Stimulated activated CD4-positive, alpha-beta T cell treated with anti-CD3 and anti-CD28 coated beads, Interleukin-4, amount 100 ng/mL, for 48 hours (primary cell): ENCODE data around the gene ZDHHC4.
"Not testable (repeated sequence)": the region's sequence is repeated elsewhere in the genome, so short reads cannot be mapped to it uniquely, and the experiment has no call there.

Experiments
- DNase-seq, 2 donors: peaks; one replicate each; pipeline ENCODE4 v3.0.0-alpha.2; 2020; ENCODE audit warnings: low read depth in 2 of 2

ZDHHC4 gene

DNA sequence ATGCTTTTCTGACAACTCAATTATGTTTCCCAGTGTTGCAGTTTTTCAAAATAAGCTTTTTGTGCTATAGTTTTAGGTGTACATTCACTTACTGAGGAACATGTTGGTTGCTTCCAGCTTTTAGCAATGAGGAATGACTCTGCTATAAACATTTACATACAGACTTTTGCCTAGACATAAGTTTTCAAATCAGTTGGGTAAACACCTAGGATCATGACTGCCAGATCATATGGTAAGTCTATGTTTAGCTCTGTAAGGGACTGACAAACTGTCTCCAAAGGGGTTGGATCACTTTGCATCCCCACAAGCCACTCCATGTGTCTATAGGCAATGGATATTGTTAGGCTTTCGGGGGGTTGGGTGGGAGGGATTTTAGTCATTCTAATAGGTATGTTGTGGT lies 15.1 kb upstream of the ZDHHC4 start:
- no peak for DNase-seq

- no peak for DNase-seq
Observed at GRCh38 chr7:6563936-6564770, 13.1 kb upstream of the ZDHHC4 start.

- DNase-seq, result no peak
Observed at GRCh38 chr7:6565655-6566054, 11.6 kb upstream of the ZDHHC4 start.

DNA sequence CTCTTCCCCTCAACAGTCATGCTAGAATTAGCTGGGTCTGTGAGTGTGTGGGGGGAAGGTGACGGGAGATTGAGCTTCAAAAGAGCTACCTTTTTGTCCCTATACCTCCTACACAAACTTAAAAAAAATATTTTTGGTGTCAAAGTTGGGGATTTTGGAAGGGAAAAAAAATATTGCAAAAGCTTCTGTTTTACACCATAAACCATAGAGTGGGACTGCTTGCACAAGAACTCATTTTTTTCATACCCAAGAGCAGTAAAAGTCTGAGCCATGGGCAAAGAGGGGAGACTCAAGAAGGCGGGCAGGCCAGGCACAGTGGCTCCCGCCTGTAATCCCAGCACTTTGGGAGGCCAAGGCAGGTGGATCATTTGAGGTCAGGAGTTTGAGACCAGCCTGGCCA lies 9.4 kb upstream of the ZDHHC4 start:
- DNase-seq, result no peak

- DNase-seq, result no peak
Observed at GRCh38 chr7:6571160-6571779, 6.0 kb upstream of the ZDHHC4 start.

GRCh38 chr7:6575281-6576023 lies 1.8 kb upstream of the ZDHHC4 start:
- DNase-seq, result no peak

DNA sequence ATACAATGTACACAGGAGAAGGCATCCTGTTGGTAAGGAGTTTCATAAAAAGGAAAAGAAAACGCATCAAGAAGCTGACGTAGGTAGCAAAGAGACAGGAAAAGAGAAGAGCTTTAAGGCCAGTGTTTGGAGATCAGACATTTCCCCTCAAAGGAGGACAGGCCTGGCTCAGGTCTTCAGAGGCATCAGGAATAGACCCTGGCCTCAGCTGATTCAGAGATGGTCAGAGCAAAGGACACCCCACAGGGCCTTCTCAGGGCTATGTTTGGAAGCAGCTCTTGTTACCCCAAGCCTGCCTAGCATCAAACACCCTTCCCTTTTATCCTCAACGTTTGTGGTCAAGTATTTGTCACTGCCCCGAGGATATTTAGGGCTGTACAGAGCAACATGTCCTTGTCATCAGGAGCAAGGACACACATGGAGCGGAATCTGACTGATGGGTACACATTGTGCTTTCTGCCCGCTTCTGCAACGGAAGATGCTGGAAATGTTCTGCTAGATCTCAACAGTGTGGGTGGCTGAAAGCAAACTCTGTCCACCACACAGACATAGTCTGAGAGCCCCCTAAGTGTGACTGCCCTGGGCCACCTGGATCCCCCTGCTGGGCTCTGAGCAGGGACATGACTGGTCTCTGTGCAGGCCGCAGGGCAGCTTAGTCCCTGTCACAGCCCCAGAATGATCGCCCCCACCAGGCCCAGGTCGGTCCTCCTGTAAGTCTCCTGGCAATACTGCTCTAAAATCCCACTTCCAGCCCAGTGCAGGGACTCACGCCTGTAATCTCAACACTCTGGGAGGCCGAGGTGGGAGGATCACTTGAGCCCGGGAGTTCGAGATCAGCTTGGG lies 1.0 kb upstream of the ZDHHC4 start:
- no peak for DNase-seq

DNA sequence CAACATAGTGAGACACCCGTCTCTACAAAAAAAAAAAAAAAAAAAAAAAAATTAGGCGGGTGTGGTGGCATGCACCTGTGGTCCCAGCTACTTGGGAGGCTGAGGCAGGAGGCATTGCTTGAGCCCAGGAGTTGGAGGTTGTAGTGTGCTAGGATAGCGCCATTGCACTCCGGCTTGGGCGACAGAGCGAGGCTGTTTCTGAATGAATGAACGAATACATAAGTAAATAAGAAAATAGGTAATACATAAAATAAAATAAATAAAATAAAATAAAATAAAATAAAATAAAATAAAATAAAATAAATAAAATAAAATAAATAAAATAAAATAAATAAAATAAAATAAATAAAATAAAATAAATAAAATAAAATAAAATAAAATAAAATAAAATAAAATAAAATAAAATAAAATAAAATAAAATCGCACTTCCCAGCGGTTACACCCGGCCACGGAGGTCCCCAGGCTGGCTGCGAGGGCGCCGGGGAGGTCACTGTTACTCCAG lies 336 bp upstream of the ZDHHC4 start:
- not testable (repeated sequence) for DNase-seq

DNA sequence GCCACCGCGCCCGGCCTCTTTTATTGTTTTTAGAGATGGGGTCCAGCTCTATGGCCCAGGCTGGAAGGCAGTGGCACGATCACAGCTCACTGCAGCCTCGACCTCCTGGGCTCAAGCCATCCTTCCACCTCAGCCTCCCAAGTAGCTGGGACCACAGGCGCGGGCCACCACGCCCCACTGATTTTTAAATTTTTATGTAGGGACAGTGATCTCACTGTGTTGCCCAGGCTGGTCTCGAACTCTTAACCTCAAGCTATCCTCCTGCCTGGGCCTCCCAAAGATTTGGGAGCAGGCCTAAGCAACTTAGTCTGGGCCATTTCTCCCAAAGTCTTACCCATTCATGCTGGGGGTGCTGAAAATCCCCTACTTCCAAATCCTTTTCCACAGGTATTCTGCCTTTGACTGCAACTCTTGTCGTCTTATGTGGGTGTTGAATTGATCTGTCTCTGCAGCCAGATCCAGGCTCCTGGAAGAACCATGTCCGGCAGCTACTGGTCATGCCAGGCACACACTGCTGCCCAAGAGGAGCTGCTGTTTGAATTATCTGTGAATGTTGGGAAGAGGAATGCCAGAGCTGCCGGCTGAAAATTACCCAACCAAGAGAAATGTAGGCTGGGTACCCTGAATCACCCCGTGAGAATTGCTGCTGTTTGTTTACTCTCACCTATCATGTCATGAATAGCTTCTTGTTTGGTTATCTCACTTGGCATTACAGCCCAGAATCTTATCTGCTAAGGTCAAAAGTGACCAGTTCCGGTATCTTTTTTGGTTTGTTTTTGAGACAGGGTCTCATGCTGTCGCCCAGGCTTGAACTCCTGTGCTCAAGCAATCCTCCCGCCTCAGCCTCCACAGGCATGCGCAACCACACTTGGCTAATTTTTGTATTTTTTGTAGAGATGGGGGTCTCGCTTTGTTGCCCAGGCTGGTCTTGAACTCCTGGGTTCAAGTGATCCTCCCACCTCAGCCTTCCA lies 1.1 kb downstream of the ZDHHC4 start:
- DNase-seq, result no peak

GRCh38 chr7:6579446-6579845 lies 2.2 kb downstream of the ZDHHC4 start:
- no peak for DNase-seq

GRCh38 chr7:6585746-6586432 lies 8.6 kb downstream of the ZDHHC4 start:
- not testable (repeated sequence) for DNase-seq

DNA sequence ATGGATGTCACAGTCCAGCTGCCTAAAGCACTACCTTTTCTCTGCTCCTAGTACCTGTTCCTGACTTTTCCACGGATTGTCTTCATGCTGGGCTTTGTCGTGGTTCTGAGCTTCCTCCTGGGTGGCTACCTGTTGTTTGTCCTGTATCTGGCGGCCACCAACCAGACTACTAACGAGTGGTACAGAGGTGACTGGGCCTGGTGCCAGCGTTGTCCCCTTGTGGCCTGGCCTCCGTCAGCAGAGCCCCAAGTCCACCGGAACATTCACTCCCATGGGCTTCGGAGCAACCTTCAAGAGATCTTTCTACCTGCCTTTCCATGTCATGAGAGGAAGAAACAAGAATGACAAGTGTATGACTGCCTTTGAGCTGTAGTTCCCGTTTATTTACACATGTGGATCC lies 11.3 kb downstream of the ZDHHC4 start:
- no peak for DNase-seq

GRCh38 chr7:6589151-6589828 lies 12.0 kb downstream of the ZDHHC4 start:
- no peak for DNase-seq

DNA sequence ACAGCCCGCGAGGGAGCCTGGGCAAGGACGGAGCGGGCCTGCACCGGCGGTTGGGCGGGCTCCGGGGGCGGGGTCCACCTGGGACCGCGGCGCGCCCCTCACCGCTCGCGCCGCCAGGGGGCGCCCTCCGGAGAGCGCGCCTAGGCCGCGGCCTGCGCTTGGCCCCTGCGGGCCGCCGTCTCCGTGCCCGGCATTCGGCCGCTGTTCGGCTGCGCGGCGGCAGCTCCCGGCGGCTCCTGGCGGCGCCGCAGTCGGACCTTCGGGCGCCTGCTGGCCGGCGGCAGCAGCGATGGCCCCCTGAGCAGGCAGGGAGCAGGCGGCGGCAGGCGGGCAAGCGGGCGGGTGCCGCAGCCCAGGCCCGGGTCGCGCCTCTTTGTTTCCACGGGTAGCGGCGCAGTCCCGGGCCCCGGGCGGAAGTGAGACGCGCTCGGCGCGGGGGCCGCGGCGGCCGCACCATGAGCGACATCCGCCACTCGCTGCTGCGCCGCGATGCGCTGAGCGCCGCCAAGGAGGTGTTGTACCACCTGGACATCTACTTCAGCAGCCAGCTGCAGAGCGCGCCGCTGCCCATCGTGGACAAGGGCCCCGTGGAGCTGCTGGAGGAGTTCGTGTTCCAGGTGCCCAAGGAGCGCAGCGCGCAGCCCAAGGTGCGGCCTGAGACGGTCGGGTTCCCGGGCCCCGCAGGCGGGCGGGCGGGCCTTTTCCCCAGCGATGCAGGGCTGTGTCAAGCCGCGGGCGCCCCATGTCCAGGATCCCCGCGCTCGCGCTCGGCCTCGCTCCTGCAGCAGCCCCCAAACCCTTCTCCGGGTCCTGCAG lies 12.8 kb downstream of the ZDHHC4 start, which contains the start of gene INTS15:
INTS15 (plus strand) TSS at position 193 of the 816 bp plus-strand sequence; CDS start at position 456, 263 bp downstream.
- peak; percentile 76 for DNase-seq

DNA sequence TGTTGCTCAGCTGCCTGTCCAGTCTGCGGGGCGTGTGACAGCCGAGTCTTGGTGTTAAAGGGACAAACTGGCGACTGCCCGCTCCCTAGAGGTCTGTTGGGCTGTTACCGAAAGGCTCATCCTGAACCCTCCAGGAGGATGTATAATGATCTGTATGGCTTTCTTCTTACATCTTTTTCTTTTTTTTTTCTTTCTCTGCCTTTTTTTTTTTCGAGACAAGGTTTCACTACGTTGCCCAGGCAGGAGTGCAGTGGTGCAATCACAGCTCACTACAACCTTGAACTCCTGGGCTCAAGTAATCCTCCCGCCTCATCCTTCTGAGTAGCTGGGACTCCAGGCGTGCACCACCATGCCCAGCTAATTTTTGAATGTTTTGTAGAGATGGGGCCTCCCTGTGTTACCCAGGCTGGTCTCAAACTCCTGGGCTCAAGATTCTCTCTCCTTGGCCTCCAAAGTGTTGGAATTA lies 13.4 kb downstream of the ZDHHC4 start:
- DNase-seq, result no peak

DNA sequence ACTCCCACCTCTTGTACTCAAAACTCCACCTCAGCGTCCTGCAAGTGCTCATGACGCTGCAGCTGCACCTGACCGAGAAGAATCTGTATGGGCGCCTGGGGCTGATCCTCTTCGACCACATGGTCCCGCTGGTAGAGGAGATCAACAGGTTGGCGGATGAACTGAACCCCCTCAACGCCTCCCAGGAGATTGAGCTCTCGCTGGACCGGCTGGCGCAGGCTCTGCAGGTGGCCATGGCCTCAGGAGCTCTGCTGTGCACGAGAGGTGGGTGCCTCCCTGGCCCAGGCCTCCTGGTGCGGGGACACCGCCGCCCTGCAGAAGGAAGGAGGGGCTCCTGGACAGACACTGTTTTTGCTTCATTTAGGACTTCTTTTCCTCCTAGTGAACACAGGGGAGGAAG lies 22.8 kb downstream of the ZDHHC4 start:
- DNase-seq, result no peak

GRCh38 chr7:6604458-6604857 lies 27.2 kb downstream of the ZDHHC4 start:
- DNase-seq, result no peak
